T-helper 17 cell (primary cell): ENCODE results near the gene ACTR3C. TPM values are rescaled to one million over a fixed set of nuclear protein-coding genes. Genes with fewer than 3 reads are reported as not detected.

Experiments
- ATAC-seq: fragments of 150-1000 bp; cut with Tn5 transposase; 2 replicates; pipeline ENCODE4 v1.10.0; 2021; ENCODE audit warnings: mild to moderate bottlenecking, moderate library complexity
- DNase-seq, 3 donors: peaks; one replicate each; pipeline versions ENCODE4 v3.0.0 to v3.0.0-alpha.2; 2020 to 2021
- H3K9me3 ChIP-seq: one replicate; pipeline ENCODE4 v1.7.0; 2013; ENCODE audit warnings: low read length, mild to moderate bottlenecking; ENCODE audit not compliant: control insufficient read depth, poor library complexity, severe bottlenecking
- H3K27ac Mint-ChIP-seq: one replicate; pipeline ENCODE4 v1.8.0; 2022; ENCODE audit warnings: mild to moderate bottlenecking, moderate library complexity, mixed read lengths
- H3K27me3 Mint-ChIP-seq: one replicate; pipeline ENCODE4 v1.8.0; 2022; ENCODE audit warnings: mixed read lengths
- H3K36me3 Mint-ChIP-seq: one replicate; pipeline ENCODE4 v1.8.0; 2022; ENCODE audit warnings: low read depth, mixed read lengths
- H3K4me1 Mint-ChIP-seq: one replicate; pipeline ENCODE4 v1.8.0; 2022; ENCODE audit warnings: mild to moderate bottlenecking, mixed read lengths
- H3K4me3 Mint-ChIP-seq: one replicate; pipeline ENCODE4 v1.8.0; 2022; ENCODE audit warnings: mild to moderate bottlenecking, moderate library complexity, mixed read lengths
- total RNA-seq, 4 donors: library from RNA in 2 of 4; stranded (reverse) in 2 of 4; gene quantifications; one replicate each; pipeline ENCODE4 v1.2.3 and lab custom pipeline; 2022 to 2026

The ACTR3C gene
- total RNA-seq, 2 donors from 2014 or later = 6.0 to 10.2 TPM

GRCh38 chr7:150337179-150337578 is 13.8 kb upstream of the ACTR3C start:
- Mint-ChIP-seq H3K27me3 (peaks cover 19% of the 10 kb centered on the region), H3K36me3 (peaks cover 4% of the 10 kb centered on the region), H3K27ac (no peak overlapping the region), H3K4me3 (no peak overlapping the region), H3K4me1 (peaks cover 8% of the 10 kb centered on the region)
- no peaks in the 10 kb centered on the region for H3K9me3 ChIP-seq
- no peak for ATAC-seq
- no peak for DNase-seq

- ATAC-seq = no peak
- H3K27me3 Mint-ChIP-seq = peaks cover 14% of the 10 kb centered on the region
- peaks cover 4% of the 10 kb centered on the region for H3K36me3 Mint-ChIP-seq
Observed at GRCh38 chr7:150336746-150337145, 13.4 kb upstream of the ACTR3C start.

GRCh38 chr7:150335774-150336112 is 12.4 kb upstream of the ACTR3C start:
- no peak overlapping the region for H3K4me3 Mint-ChIP-seq
- DNase-seq = no peak

More at GRCh38 chr7:150336746-150337145, 13.4 kb upstream of the ACTR3C start:
- H3K27ac Mint-ChIP-seq = no peak overlapping the region
- no peak for DNase-seq
- H3K4me3 Mint-ChIP-seq = no peak overlapping the region
- H3K4me1 Mint-ChIP-seq = peaks cover 8% of the 10 kb centered on the region
- H3K9me3 ChIP-seq = no peaks in the 10 kb centered on the region

GRCh38 chr7:150335108-150335773 is 11.9 kb upstream of the ACTR3C start:
- no peaks in the 10 kb centered on the region for H3K9me3 ChIP-seq
- H3K4me3 Mint-ChIP-seq = no peak overlapping the region
- DNase-seq (no peak), ATAC-seq (no peak)
- H3K27me3 Mint-ChIP-seq = peaks cover 14% of the 10 kb centered on the region
- no peak overlapping the region for H3K27ac Mint-ChIP-seq
- H3K36me3 Mint-ChIP-seq = peaks cover 3% of the 10 kb centered on the region
- peaks cover 10% of the 10 kb centered on the region for H3K4me1 Mint-ChIP-seq

More at GRCh38 chr7:150335774-150336112, 12.4 kb upstream of the ACTR3C start:
- Mint-ChIP-seq H3K27me3 (peaks cover 14% of the 10 kb centered on the region), H3K27ac (no peak overlapping the region), H3K36me3 (peaks cover 3% of the 10 kb centered on the region), H3K4me1 (peaks cover 11% of the 10 kb centered on the region)
- no peak for ATAC-seq
- H3K9me3 ChIP-seq = no peaks in the 10 kb centered on the region

DNA sequence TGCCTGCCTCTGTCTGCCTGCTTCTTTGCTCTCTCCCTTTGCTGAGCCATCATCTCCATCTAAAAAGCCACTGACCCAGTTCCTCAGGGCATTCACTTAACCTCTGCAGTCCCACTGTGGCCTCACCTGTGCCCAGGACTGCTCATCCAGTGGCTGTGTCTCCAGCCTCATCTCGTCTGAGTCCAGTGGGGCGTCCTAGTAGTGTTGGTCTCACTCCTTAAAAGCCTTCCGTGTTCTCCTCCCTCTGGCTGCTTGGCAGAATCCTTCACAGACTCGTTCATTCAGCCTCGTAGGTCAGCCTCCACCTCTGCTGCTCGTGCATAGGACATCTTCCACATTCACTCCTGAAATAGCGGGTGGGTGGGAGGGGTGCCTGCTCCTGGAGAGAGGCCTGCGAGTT is 10.8 kb upstream of the ACTR3C start:
- Mint-ChIP-seq H3K36me3 (peaks cover 4% of the 10 kb centered on the region), H3K27ac (no peak overlapping the region), H3K4me3 (no peak overlapping the region), H3K27me3 (peaks cover 3% of the 10 kb centered on the region), H3K4me1 (peaks cover 9% of the 10 kb centered on the region)
- ATAC-seq (no peak), DNase-seq (no peak)
- H3K9me3 ChIP-seq = no peaks in the 10 kb centered on the region

DNA sequence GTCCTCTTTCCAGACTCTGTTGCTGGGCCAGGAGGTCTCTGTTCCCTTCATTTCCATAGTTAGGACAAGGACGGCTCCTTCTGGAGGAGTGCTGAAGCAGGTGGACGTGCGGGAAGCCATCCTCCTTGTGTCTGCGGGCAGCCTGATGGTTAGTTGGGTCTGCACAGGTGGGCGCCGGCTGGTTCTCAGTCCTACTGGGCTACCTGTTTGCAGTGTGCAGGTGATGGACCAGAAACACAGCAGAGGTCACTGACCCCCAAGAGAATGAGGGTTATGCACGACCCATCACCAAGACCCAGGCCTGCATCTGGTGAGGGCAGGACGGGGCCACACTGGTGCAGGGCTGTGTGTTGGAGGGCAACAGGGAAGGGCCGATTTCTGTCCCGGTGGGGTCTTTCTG is 10.3 kb upstream of the ACTR3C start:
- no peaks in the 10 kb centered on the region for H3K27me3 Mint-ChIP-seq
- peaks cover 5% of the 10 kb centered on the region for H3K36me3 Mint-ChIP-seq
- H3K4me1 Mint-ChIP-seq = peaks cover 9% of the 10 kb centered on the region
- ATAC-seq (no peak), DNase-seq (no peak)
- no peak overlapping the region for H3K27ac Mint-ChIP-seq
- H3K4me3 Mint-ChIP-seq = no peak overlapping the region
- no peaks in the 10 kb centered on the region for H3K9me3 ChIP-seq

GRCh38 chr7:150332852-150333635 is 9.7 kb upstream of the ACTR3C start:
- ATAC-seq (no peak), DNase-seq (no peak)
- H3K36me3 Mint-ChIP-seq = peaks cover 5% of the 10 kb centered on the region
- no peaks in the 10 kb centered on the region for H3K9me3 ChIP-seq
- no peak overlapping the region for H3K4me3 Mint-ChIP-seq
- H3K27me3 Mint-ChIP-seq = no peaks in the 10 kb centered on the region
- H3K4me1 Mint-ChIP-seq = peaks cover 9% of the 10 kb centered on the region
- H3K27ac Mint-ChIP-seq = peak overlapping the region; percentile 74

DNA sequence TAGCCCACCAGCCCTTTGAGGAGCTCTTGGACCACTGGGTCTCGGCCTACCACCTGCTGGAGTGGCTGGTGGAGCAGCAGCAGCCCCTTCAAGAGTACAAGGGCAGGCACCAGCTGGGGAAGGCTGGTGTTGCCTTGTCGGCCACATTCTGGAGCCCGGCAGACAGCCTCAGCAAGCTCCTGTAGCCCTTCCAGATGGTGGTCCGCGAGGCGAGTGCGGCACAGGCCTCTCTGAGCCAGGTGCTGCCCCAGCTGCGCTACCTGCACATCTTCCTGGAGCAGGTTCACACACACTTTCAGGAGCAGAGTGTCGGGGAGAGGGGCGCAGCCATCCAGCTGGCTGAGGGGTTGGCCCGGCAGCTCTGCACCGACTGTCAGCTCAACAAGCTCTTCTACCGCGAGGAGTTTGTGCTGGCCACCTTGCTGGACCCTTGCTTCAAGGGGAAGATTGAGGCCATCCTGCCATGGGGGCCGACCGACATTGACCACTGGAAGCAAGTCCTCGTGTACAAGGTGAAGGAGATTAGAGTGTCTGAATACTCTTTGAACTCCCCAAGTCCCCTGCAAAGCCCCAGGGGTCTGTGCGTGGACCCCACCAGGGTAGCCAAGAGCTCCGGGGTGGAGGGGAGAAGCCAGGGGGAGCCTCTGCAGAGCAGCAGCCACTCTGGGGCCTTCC is 7.0 kb upstream of the ACTR3C start:
- no peak for ATAC-seq
- no peaks in the 10 kb centered on the region for H3K9me3 ChIP-seq
- H3K36me3 Mint-ChIP-seq = peaks cover 9% of the 10 kb centered on the region
- no peak overlapping the region for H3K4me3 Mint-ChIP-seq
- no peak overlapping the region for H3K27ac Mint-ChIP-seq
- H3K4me1 Mint-ChIP-seq = peaks cover 14% of the 10 kb centered on the region
- no peaks in the 10 kb centered on the region for H3K27me3 Mint-ChIP-seq
- DNase-seq = no peak

GRCh38 chr7:150329331-150330120 is 6.2 kb upstream of the ACTR3C start:
- peaks cover 22% of the 10 kb centered on the region for H3K4me1 Mint-ChIP-seq
- no peaks in the 10 kb centered on the region for H3K27me3 Mint-ChIP-seq
- DNase-seq (no peak), ATAC-seq (no peak)
- H3K36me3 Mint-ChIP-seq = peaks cover 9% of the 10 kb centered on the region
- no peaks in the 10 kb centered on the region for H3K9me3 ChIP-seq
- no peak overlapping the region for H3K27ac Mint-ChIP-seq
- H3K4me3 Mint-ChIP-seq = no peak overlapping the region

GRCh38 chr7:150327308-150327707 is 4.0 kb upstream of the ACTR3C start:
- H3K36me3 Mint-ChIP-seq = peaks cover 9% of the 10 kb centered on the region
- no peaks in the 10 kb centered on the region for H3K9me3 ChIP-seq
- DNase-seq = no peak
- no peak overlapping the region for H3K27ac Mint-ChIP-seq
- H3K27me3 Mint-ChIP-seq = no peaks in the 10 kb centered on the region
- peaks cover 34% of the 10 kb centered on the region for H3K4me1 Mint-ChIP-seq
- ATAC-seq = no peak
- H3K4me3 Mint-ChIP-seq = no peak overlapping the region

DNA sequence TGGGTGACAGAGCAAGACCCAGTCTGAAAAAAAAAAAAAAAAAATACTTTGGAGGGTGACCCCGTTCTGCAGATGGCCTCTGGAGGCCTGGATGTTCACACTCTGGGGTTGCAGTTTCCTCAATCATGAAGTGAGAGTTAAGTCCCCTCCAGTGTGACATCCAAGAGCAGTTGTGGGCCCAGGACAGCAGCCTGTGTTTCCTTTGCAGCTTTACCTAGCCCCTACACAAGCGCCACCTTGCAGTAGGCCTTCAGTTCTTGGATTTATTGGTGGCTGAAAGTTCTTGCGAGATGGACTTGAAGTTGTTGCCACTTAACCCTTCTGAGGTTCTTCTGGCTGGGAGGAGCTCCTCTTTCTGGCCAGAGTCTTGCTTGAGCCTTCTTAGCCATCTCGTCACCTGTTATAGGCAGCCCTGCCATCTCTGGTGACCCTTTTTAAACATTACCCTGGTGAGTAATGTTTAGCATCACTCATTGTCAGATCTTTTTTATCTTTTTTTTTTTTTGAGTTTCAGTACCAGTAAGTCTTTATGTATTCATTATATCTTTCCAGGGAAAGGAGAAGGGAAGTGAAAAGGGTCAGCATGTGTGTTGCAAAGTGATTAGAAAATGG is 3.4 kb upstream of the ACTR3C start:
- DNase-seq (no peak), ATAC-seq (no peak)
- no peaks in the 10 kb centered on the region for H3K9me3 ChIP-seq
- Mint-ChIP-seq H3K36me3 (peaks cover 9% of the 10 kb centered on the region), H3K4me1 (peaks cover 36% of the 10 kb centered on the region), H3K4me3 (no peak overlapping the region), H3K27me3 (no peaks in the 10 kb centered on the region), H3K27ac (no peak overlapping the region)

DNA sequence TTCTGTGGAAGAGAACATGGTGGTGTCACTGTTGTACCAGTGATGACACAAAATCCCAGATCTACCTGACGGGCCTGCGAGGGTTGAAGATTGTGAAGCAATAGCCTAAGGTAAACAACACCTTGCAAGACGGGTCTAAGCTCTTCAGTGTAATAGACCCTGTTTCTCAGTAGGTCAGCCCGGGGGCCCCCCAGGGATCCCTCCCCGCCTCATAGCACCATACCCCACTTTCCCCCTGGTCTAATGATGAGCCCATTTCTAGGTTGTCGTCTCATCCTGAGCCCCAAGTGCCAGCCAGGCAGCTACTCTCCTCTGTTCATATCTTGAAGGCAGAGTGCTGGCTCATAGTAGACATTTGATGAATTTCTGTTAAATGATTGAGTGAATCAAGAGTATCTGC is 2.6 kb upstream of the ACTR3C start:
- DNase-seq = no peak
- Mint-ChIP-seq H3K27ac (peak overlapping the region; percentile 95), H3K4me1 (peaks cover 40% of the 10 kb centered on the region), H3K27me3 (no peaks in the 10 kb centered on the region), H3K4me3 (no peak overlapping the region), H3K36me3 (peaks cover 9% of the 10 kb centered on the region)
- ATAC-seq = no peak
- no peaks in the 10 kb centered on the region for H3K9me3 ChIP-seq
